Retinal pigment epithelial cell (primary cell): Measurements from ENCODE around the gene RTN4.
"Not testable (repeated sequence)": the region's sequence is repeated elsewhere in the genome, so short reads cannot be mapped to it uniquely, and the experiment has no call there.

Source experiments
- DNase-seq: peaks from one replicate; pipeline ENCODE4 v3.0.0-alpha.2; 2010; ENCODE audit warnings: low read depth
- H3K4me3 ChIP-seq: 2 replicates; pipeline ENCODE4 v1.5.1; 2011; ENCODE audit warnings: mild to moderate bottlenecking, low read length, control low read depth, moderate library complexity
- TF ChIP-seq, protein P1 (sequence below): conservative IDR thresholded peaks from 2 replicates; pipeline ENCODE4 v1.5.1; 2011; ENCODE audit warnings: low read depth, low read length, control low read depth, inconsistent platforms

Gene RTN4

DNA sequence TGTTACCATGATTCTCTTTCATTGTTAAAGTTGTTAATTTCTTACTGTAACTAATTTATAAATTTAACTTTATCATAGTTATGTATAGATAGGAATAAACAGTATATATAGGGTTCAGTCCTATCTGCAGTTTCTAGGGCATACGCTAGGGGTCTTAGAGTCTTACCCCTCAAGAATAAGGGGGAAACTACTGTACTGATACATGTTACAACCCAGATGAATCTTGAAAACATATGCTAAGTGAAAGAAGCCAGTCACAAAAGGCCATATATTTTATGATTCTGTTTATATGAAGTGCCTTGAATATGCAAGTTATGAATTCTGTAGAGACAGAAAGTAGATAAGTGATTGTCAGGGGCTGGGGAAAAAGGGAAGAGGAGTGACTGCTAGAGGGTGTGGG, 52.4 kb downstream of the RTN4 start:
- TF ChIP-seq, protein P1, sequence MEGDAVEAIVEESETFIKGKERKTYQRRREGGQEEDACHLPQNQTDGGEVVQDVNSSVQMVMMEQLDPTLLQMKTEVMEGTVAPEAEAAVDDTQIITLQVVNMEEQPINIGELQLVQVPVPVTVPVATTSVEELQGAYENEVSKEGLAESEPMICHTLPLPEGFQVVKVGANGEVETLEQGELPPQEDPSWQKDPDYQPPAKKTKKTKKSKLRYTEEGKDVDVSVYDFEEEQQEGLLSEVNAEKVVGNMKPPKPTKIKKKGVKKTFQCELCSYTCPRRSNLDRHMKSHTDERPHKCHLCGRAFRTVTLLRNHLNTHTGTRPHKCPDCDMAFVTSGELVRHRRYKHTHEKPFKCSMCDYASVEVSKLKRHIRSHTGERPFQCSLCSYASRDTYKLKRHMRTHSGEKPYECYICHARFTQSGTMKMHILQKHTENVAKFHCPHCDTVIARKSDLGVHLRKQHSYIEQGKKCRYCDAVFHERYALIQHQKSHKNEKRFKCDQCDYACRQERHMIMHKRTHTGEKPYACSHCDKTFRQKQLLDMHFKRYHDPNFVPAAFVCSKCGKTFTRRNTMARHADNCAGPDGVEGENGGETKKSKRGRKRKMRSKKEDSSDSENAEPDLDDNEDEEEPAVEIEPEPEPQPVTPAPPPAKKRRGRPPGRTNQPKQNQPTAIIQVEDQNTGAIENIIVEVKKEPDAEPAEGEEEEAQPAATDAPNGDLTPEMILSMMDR: no peak
- no peak for DNase-seq

DNA sequence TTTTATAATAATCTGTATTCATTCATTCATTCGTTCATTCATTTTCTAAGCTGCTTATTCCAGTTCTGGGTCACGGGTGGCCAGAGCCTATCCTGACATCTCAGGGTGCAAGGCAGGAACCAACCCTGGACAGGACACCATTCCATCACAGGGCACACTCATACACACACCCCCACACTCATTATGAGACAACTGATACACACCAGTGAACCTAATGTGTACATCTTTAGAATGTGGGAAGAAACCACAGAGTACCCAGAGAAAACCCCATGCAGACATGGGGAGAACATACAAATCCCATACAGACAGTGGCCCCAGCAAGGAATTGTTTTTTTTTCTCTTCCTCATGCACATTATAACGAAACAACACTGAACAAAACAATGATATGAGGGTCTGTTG, 54.7 kb downstream of the RTN4 start:
- no peak for DNase-seq
- TF ChIP-seq, protein P1: no peak
- H3K4me3 ChIP-seq: no peak overlapping the region

More for the DNA sequence above, 52.4 kb downstream of the RTN4 start:
- no peak overlapping the region for H3K4me3 ChIP-seq

DNA sequence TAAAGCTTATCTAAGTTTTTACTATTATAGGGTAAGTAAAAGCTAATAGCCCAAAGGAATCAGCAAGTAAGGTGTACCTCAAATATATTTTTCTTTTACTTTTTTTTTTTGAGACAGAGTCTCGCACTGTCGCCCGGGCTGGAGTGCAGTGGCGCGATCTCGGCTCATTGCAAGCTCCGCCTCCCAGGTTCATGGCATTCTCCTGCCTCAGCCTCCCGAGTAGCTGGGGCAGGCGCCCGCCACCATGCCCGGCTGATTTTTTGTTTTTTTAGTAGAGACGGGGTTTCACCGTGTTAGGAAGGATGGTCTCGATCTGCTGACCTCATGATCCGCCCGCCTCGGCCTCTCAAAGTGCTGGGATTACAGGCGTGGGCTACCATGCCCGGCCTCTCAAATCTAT, 59.6 kb downstream of the RTN4 start:
- H3K4me3 ChIP-seq, DNase-seq: not testable (repeated sequence)

DNA sequence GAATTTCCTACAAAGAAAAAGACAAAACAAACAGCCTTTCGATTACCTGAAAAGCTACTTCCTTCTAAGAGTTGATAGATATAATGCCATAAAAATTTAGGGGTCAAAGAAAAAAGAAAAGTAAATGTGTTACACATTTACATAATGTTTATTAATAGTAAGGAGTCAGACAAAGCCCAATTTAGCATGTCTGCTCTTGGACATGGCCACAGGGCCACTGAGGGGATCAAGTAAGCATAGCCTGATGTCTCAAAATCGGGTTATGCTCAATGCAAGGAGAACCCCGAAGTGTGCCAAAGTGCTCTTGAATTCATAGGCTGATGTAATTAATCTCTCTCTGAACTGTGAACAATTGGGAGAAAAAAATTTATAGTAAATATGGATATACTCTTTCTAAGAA, 61.6 kb downstream of the RTN4 start:
- no peak overlapping the region for H3K4me3 ChIP-seq
- no peak for DNase-seq
- TF ChIP-seq, protein P1: no peak

DNA sequence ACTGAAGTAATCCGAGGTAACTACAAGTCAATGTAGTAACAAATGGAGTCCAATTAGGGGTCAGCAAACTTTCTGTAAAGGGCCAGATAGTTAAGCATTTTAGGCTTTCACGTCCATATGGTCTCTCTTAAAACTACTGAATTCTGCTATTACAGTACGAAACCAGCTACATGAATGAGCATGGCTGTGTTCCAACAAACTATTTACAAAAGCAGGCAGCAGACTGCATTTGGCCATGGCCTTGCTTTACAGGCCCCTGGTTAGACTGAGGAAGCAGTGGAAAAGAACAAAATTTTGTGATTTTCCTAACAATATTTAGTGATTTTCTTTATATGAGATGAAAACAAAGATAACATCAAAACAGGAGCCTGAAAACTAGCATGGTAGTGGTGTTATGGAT, 64.0 kb downstream of the RTN4 start:
- no peak overlapping the region for H3K4me3 ChIP-seq
- DNase-seq: no peak
- TF ChIP-seq, protein P1: no peak

DNA sequence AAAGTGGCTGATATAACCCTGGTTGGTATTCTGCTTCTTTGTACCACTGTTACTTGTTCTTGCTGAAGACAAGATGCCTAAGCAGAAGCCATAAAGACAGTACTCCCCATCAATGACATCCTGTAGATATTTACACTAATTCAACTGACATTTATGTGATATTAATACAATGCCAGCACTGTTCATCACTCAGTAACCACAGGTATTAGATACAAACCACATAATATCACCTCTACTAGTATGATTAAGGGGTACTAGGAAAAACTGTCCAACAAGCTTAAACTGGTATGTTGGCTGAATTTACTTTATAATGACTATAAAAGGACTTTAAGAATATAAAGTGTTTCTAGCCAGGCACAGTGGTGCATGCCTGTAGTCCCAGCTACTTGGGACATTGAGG, 65.8 kb downstream of the RTN4 start:
- H3K4me3 ChIP-seq: no peak overlapping the region
- no peak for DNase-seq
- TF ChIP-seq, protein P1: no peak

DNA sequence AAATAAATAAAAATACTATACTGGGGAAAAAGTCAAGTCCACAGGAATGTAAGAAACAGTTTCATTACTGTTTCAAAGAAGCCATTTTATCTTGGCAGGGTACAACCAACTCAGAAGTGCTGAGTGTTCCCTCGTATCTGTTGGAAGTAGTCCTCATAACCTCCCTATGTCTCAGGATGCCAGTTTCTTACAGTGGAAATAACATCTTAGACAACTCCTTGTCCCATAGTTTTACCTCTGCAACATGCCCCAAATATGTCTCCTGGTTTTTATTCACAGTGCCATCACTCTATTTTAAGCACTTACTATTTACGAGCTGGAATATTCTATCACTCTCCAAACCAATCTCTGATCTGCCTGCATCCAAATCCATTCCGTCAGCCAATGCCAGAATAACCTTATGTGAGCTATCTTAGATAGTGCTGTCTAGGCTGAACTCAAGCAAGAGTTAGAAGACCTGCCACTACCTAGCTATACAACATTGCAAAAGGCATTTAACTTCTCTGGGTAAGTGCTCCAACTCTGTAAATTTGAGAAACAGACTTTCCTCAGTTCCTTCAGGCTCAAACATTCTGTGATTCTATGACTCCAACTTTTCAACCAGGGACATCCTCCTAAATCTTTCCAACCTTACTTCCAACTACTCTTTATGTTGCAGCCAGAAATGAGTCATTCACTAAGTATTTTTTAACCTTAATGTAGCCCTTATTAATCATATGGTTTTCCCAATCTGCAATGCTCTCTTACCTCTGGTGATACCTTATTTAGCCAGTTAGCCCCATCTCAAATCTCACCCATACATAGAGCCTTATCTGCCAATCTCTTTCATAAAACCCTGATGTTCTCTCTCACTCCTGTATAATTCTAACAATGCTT, 66.7 kb downstream of the RTN4 start:
- TF ChIP-seq, protein P1: no peak
- no peak overlapping the region for H3K4me3 ChIP-seq
- DNase-seq: no peak
